ENCODE results near the gene NADK2.

GRCh38 chr5:36251218-36251617 is 9.5 kb upstream of the NADK2 start:
- TF ChIP-seq EZH2 (optimal IDR thresholded peaks at IDR 0.05; ENCODE audit: low read depth, low read length) = no peak
- no peak for TF ChIP-seq CTCF (IDR thresholded peaks at IDR 0.05; ENCODE audit: low read length)
- TF ChIP-seq EZH2phosphoT487 (IDR thresholded peaks at IDR 0.05; ENCODE audit: low read length) = no peak

Measured in MM.1S (cell line).